Measurements from ENCODE around the gene CCNT1.

- no peak for TF ChIP-seq MTA3 (IDR thresholded peaks at IDR 0.05; ENCODE audit: borderline replicate concordance, low read length)
- no peak for TF ChIP-seq EZH2 (IDR thresholded peaks at IDR 0.05; ENCODE audit: borderline replicate concordance, control insufficient read depth, low read depth, low read length)
- TF ChIP-seq FOXM1 (IDR thresholded peaks at IDR 0.05; ENCODE audit: low read depth, low read length), result no peak
- TF ChIP-seq SMC3 (IDR thresholded peaks at IDR 0.05; ENCODE audit: borderline replicate concordance, low read length), result no peak
- no peak for TF ChIP-seq MAX (IDR thresholded peaks at IDR 0.05; ENCODE audit: low read depth, low read length)
These were observed 35.6 kb downstream of the CCNT1 start for GRCh38 chr12:48680861-48681260.
